ENCODE results near the gene ZFC3H1.

ZFC3H1 gene

GRCh38 chr12:71652656-71653055 is 11.0 kb downstream of the ZFC3H1 start:
- H3K14ac ChIP-seq (ENCODE audit: low read length) = no peak overlapping the region
- WGBS, 2 donors (ENCODE audit: extremely low coverage in 2 of 2, insufficient read length in 2 of 2, insufficient replicate concordance in 1 of 2) = no CpG with 5 or more reads among the region's 1 CpG

GRCh38 chr12:71649401-71649800 is 14.2 kb downstream of the ZFC3H1 start:
- H3K4ac ChIP-seq (ENCODE audit: low read length) = no peak overlapping the region
- H4K91ac ChIP-seq (ENCODE audit: low read depth, low read length, poor library complexity) = no peak overlapping the region
- H3K4me1 ChIP-seq (ENCODE audit: control insufficient read depth in 2 of 2, insufficient read depth in 1 of 2, low read depth in 1 of 2, low read length in 2 of 2) = no peaks in the 10 kb centered on the region
- H3K27me3 ChIP-seq (ENCODE audit: control insufficient read depth in 3 of 3, insufficient read depth in 3 of 3, low read depth in 1 of 3, low read length in 3 of 3) = no peaks in the 10 kb centered on the region
- no peak overlapping the region for H3K23ac ChIP-seq (ENCODE audit: low read depth, low read length, poor library complexity)
- no peak overlapping the region for H2AK5ac ChIP-seq (ENCODE audit: low read depth, low read length)
- H3K9me3 ChIP-seq (replicated peaks in 1 of 2; ENCODE audit: control insufficient read depth in 2 of 2, insufficient read depth in 1 of 2, low read depth in 1 of 2, low read length in 2 of 2) = peaks cover 0 to 28% of the 10 kb centered on the region in 2 donors
- no peak overlapping the region for H4K8ac ChIP-seq (ENCODE audit: low read depth, low read length)
- H3K36me3 ChIP-seq (replicated peaks in 1 of 2; ENCODE audit: control insufficient read depth in 2 of 2, insufficient read depth in 2 of 2, low read length in 2 of 2) = peaks cover 4 to 98% of the 10 kb centered on the region in 2 donors
- H2BK15ac ChIP-seq (ENCODE audit: low read length) = no peak overlapping the region
- WGBS, 2 donors (ENCODE audit: extremely low coverage in 2 of 2, insufficient read length in 2 of 2, insufficient replicate concordance in 1 of 2) = no CpG with 5 or more reads among the region's 2 CpGs
- H3K4me3 ChIP-seq (ENCODE audit: low read length in 2 of 2) = no peak overlapping the region
- no peak for DNase-seq (ENCODE audit: low spot score)
- H3K18ac ChIP-seq (ENCODE audit: low read length) = no peak overlapping the region
- H2BK12ac ChIP-seq (ENCODE audit: low read length) = no peak overlapping the region
- peaks cover 1% of the 10 kb centered on the region for H3K79me1 ChIP-seq (ENCODE audit: low read depth, low read length)
- H3K27ac ChIP-seq (replicated peaks; ENCODE audit: low read length) = no peak overlapping the region
- H3K14ac ChIP-seq (ENCODE audit: low read length) = no peak overlapping the region
- H2BK5ac ChIP-seq (ENCODE audit: low read length) = no peak overlapping the region
- H2BK120ac ChIP-seq (ENCODE audit: low read depth, low read length) = no peak overlapping the region
- no peak overlapping the region for H3K4me2 ChIP-seq (ENCODE audit: insufficient read depth, low read length, poor library complexity, severe bottlenecking)
- no peak overlapping the region for H3K9ac ChIP-seq (ENCODE audit: low read depth, low read length, poor library complexity)
- no peak overlapping the region for H2AFZ ChIP-seq (ENCODE audit: low read length)

More at GRCh38 chr12:71652656-71653055, 11.0 kb downstream of the ZFC3H1 start:
- H2AK5ac ChIP-seq (ENCODE audit: low read depth, low read length) = no peak overlapping the region
- no peak overlapping the region for H2AFZ ChIP-seq (ENCODE audit: low read length)
- no peak overlapping the region for H3K4me3 ChIP-seq (ENCODE audit: low read length in 2 of 2)
- H3K4me1 ChIP-seq (ENCODE audit: control insufficient read depth in 2 of 2, insufficient read depth in 1 of 2, low read depth in 1 of 2, low read length in 2 of 2) = no peaks in the 10 kb centered on the region
- H2BK12ac ChIP-seq (ENCODE audit: low read length) = no peak overlapping the region
- H3K23ac ChIP-seq (ENCODE audit: low read depth, low read length, poor library complexity) = no peak overlapping the region
- peaks cover 0 to 60% of the 10 kb centered on the region in 2 donors for H3K9me3 ChIP-seq (replicated peaks in 1 of 2; ENCODE audit: control insufficient read depth in 2 of 2, insufficient read depth in 1 of 2, low read depth in 1 of 2, low read length in 2 of 2)
- peaks cover 8 to 98% of the 10 kb centered on the region in 2 donors for H3K36me3 ChIP-seq (replicated peaks in 1 of 2; ENCODE audit: control insufficient read depth in 2 of 2, insufficient read depth in 2 of 2, low read length in 2 of 2)
- DNase-seq (ENCODE audit: low spot score) = no peak
- no peaks in the 10 kb centered on the region for H3K27me3 ChIP-seq (ENCODE audit: control insufficient read depth in 3 of 3, insufficient read depth in 3 of 3, low read depth in 1 of 3, low read length in 3 of 3)
- H2BK15ac ChIP-seq (ENCODE audit: low read length) = no peak overlapping the region
- H3K9ac ChIP-seq (ENCODE audit: low read depth, low read length, poor library complexity) = no peak overlapping the region
- no peak overlapping the region for H3K18ac ChIP-seq (ENCODE audit: low read length)
- no peak overlapping the region for H2BK5ac ChIP-seq (ENCODE audit: low read length)
- H4K91ac ChIP-seq (ENCODE audit: low read depth, low read length, poor library complexity) = no peak overlapping the region
- H2BK120ac ChIP-seq (ENCODE audit: low read depth, low read length) = no peak overlapping the region
- H3K79me1 ChIP-seq (ENCODE audit: low read depth, low read length) = peaks cover 3% of the 10 kb centered on the region
- no peak overlapping the region for H3K4ac ChIP-seq (ENCODE audit: low read length)
- no peak overlapping the region for H4K8ac ChIP-seq (ENCODE audit: low read depth, low read length)
- no peak overlapping the region for H3K27ac ChIP-seq (replicated peaks; ENCODE audit: low read length)
- H3K4me2 ChIP-seq (ENCODE audit: insufficient read depth, low read length, poor library complexity, severe bottlenecking) = no peak overlapping the region

DNA sequence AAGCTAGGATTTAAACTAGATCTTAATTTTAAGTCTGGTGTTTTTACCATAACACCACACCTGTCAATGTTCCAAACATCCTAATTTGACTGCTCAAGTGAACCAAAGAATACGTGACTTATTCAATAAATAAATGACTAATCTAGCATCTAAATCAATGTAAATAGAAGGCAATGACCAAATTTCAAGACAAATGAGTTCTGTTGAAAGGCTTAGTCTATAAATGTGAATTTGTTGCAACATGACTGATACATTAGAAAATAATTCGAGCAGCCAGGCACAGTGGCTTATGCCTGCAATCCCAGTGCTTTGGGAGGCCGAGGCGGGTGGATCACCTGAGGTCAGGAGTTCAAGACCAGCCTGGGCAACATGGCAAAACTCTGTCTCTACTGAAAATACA is 15.1 kb downstream of the ZFC3H1 start:
- Histone ChIP-seq H4K91ac (ENCODE audit: low read depth, low read length, poor library complexity) (no peak overlapping the region), H3K27me3 (ENCODE audit: control insufficient read depth in 3 of 3, insufficient read depth in 3 of 3, low read depth in 1 of 3, low read length in 3 of 3) (no peaks in the 10 kb centered on the region), H2BK120ac (ENCODE audit: low read depth, low read length) (no peak overlapping the region), H3K9ac (ENCODE audit: low read depth, low read length, poor library complexity) (no peak overlapping the region), H3K36me3 (replicated peaks in 1 of 2; ENCODE audit: control insufficient read depth in 2 of 2, insufficient read depth in 2 of 2, low read length in 2 of 2) (peaks cover 2 to 98% of the 10 kb centered on the region in 2 donors), H3K4me1 (ENCODE audit: control insufficient read depth in 2 of 2, insufficient read depth in 1 of 2, low read depth in 1 of 2, low read length in 2 of 2) (no peaks in the 10 kb centered on the region), H2AK5ac (ENCODE audit: low read depth, low read length) (no peak overlapping the region), H4K8ac (ENCODE audit: low read depth, low read length) (no peak overlapping the region), H2AFZ (ENCODE audit: low read length) (no peak overlapping the region), H3K4ac (ENCODE audit: low read length) (no peak overlapping the region), H3K23ac (ENCODE audit: low read depth, low read length, poor library complexity) (no peak overlapping the region), H3K9me3 (replicated peaks in 1 of 2; ENCODE audit: control insufficient read depth in 2 of 2, insufficient read depth in 1 of 2, low read depth in 1 of 2, low read length in 2 of 2) (peaks cover 0 to 20% of the 10 kb centered on the region in 2 donors), H2BK15ac (ENCODE audit: low read length) (no peak overlapping the region), H3K18ac (ENCODE audit: low read length) (no peak overlapping the region), H2BK12ac (ENCODE audit: low read length) (no peak overlapping the region), H3K14ac (ENCODE audit: low read length) (no peak overlapping the region), H3K27ac (replicated peaks; ENCODE audit: low read length) (no peak overlapping the region), H2BK5ac (ENCODE audit: low read length) (no peak overlapping the region), H3K79me1 (ENCODE audit: low read depth, low read length) (peaks cover under 1% of the 10 kb centered on the region), H3K4me2 (ENCODE audit: insufficient read depth, low read length, poor library complexity, severe bottlenecking) (no peak overlapping the region), H3K4me3 (ENCODE audit: low read length in 2 of 2) (no peak overlapping the region)
- DNase-seq (ENCODE audit: low spot score) = no peak
- no CpG with 5 or more reads among the region's 4 CpGs for WGBS, 2 donors (ENCODE audit: extremely low coverage in 2 of 2, insufficient read length in 2 of 2, insufficient replicate concordance in 1 of 2)

DNA sequence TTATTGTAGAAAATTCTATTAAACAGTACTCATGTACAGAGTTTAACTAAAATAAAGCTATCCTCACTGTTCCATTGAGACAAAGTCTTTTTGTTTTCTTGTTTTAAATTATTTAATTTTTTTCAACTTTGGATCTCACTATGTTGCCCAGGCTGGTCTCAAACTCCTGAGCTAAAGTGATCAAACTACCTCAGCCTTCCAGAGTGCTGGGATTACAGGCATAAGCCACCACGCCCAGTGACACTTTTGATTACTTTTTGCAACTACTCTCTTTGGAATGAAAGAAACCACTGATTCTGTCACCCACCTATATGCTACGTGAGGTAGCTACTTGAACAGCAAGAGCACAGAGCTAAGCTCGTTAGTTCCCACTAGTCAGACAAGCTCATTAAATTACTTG is 17.1 kb downstream of the ZFC3H1 start:
- WGBS, 2 donors (ENCODE audit: extremely low coverage in 2 of 2, insufficient read length in 2 of 2, insufficient replicate concordance in 1 of 2) = no CpG with 5 or more reads among the region's 3 CpGs
- Histone ChIP-seq H3K36me3 (replicated peaks in 1 of 2; ENCODE audit: control insufficient read depth in 2 of 2, insufficient read depth in 2 of 2, low read length in 2 of 2) (peaks cover 2 to 98% of the 10 kb centered on the region in 2 donors), H3K4ac (ENCODE audit: low read length) (no peak overlapping the region), H4K91ac (ENCODE audit: low read depth, low read length, poor library complexity) (no peak overlapping the region), H3K4me3 (ENCODE audit: low read length in 2 of 2) (no peak overlapping the region), H2BK12ac (ENCODE audit: low read length) (no peak overlapping the region), H2AK5ac (ENCODE audit: low read depth, low read length) (no peak overlapping the region), H3K14ac (ENCODE audit: low read length) (no peak overlapping the region), H2BK15ac (ENCODE audit: low read length) (no peak overlapping the region), H3K9ac (ENCODE audit: low read depth, low read length, poor library complexity) (no peak overlapping the region), H3K27me3 (ENCODE audit: control insufficient read depth in 3 of 3, insufficient read depth in 3 of 3, low read depth in 1 of 3, low read length in 3 of 3) (no peaks in the 10 kb centered on the region), H3K27ac (replicated peaks; ENCODE audit: low read length) (no peak overlapping the region), H4K8ac (ENCODE audit: low read depth, low read length) (no peak overlapping the region), H3K9me3 (replicated peaks in 1 of 2; ENCODE audit: control insufficient read depth in 2 of 2, insufficient read depth in 1 of 2, low read depth in 1 of 2, low read length in 2 of 2) (peaks cover 0 to 6% of the 10 kb centered on the region in 2 donors), H3K79me1 (ENCODE audit: low read depth, low read length) (no peaks in the 10 kb centered on the region), H3K23ac (ENCODE audit: low read depth, low read length, poor library complexity) (no peak overlapping the region), H3K4me1 (ENCODE audit: control insufficient read depth in 2 of 2, insufficient read depth in 1 of 2, low read depth in 1 of 2, low read length in 2 of 2) (no peaks in the 10 kb centered on the region), H3K18ac (ENCODE audit: low read length) (no peak overlapping the region), H2AFZ (ENCODE audit: low read length) (no peak overlapping the region), H2BK120ac (ENCODE audit: low read depth, low read length) (no peak overlapping the region), H3K4me2 (ENCODE audit: insufficient read depth, low read length, poor library complexity, severe bottlenecking) (no peak overlapping the region), H2BK5ac (ENCODE audit: low read length) (no peak overlapping the region)
- DNase-seq (ENCODE audit: low spot score) = no peak
